HepG2 (cell line): ENCODE results near the gene DNAJC11. TPM values are rescaled to one million over a fixed set of nuclear protein-coding genes. Genes with fewer than 3 reads are reported as not detected.
A peak's percentile ranks its signal among the peaks of the same experiment; 100 is the strongest.

Source experiments
- ELF4 ChIP-seq: sonication (generic); formaldehyde crosslinking; IDR thresholded peaks from 2 replicates; pipeline ENCODE4 v1.5.0; 2020; ENCODE audit warnings: missing genetic modification reagents, mild to moderate bottlenecking, moderate library complexity, borderline replicate concordance
- GLI4 ChIP-seq: sonication (generic); formaldehyde crosslinking; IDR thresholded peaks from 2 replicates; pipeline ENCODE4 v1.5.1; 2020; ENCODE audit warnings: missing genetic modification reagents, mild to moderate bottlenecking, moderate library complexity, borderline replicate concordance
- GPBP1L1 ChIP-seq: sonication (generic); formaldehyde crosslinking; IDR thresholded peaks from 2 replicates; pipeline ENCODE4 v1.5.0; 2020; ENCODE audit warnings: mild to moderate bottlenecking, missing genetic modification reagents
- HNRNPL ChIP-seq: fragments of 200-400 bp; formaldehyde crosslinking; IDR thresholded peaks from 2 replicates; pipeline ENCODE4 v1.6.1; 2017; ENCODE audit warnings: mild to moderate bottlenecking, low read depth, low read length
- IRF1 ChIP-seq: sonication (generic); formaldehyde crosslinking; IDR thresholded peaks from 2 replicates; pipeline ENCODE4 v1.4.0; 2020; ENCODE audit warnings: low read depth, mild to moderate bottlenecking, missing genetic modification reagents
- KDM3A ChIP-seq: IDR thresholded peaks from 2 replicates; pipeline ENCODE4 v1.6.1; 2018; ENCODE audit warnings: low read depth, missing compliant biosample characterization
- KLF15 ChIP-seq: sonication (generic); formaldehyde crosslinking; IDR thresholded peaks from 2 replicates; pipeline ENCODE4 v1.8.1; 2023; ENCODE audit warnings: borderline replicate concordance, mild to moderate bottlenecking, inconsistent platforms, missing genetic modification reagents, mixed read lengths
- KLF9 ChIP-seq: IDR thresholded peaks from 2 replicates; pipeline ENCODE4 v1.6.1; 2016; ENCODE audit warnings: low read depth
- NCOR1 ChIP-seq: fragments of 200-600 bp; sonication (generic); IDR thresholded peaks from 2 replicates; pipeline ENCODE4 v1.7.0; 2017; ENCODE audit warnings: antibody characterized with exemption, low read length, borderline replicate concordance
- PHF8 ChIP-seq: sonication (generic); formaldehyde crosslinking; IDR thresholded peaks from 2 replicates; pipeline ENCODE4 v1.5.0; 2020; ENCODE audit warnings: missing genetic modification reagents
- RELA ChIP-seq: sonication (generic); formaldehyde crosslinking; IDR thresholded peaks from 2 replicates; pipeline ENCODE4 v1.4.0; 2020; ENCODE audit warnings: missing genetic modification reagents
- RERE ChIP-seq: IDR thresholded peaks from 2 replicates; pipeline ENCODE4 v1.6.1; 2016; ENCODE audit warnings: low read depth, missing genetic modification reagents, missing compliant biosample characterization
- SP5 ChIP-seq: IDR thresholded peaks from 2 replicates; pipeline ENCODE4 v1.6.1; 2016; ENCODE audit warnings: low read depth, borderline replicate concordance
- TBX2 ChIP-seq: sonication (generic); formaldehyde crosslinking; IDR thresholded peaks from 2 replicates; pipeline ENCODE4 v1.5.0; 2020; ENCODE audit warnings: missing genetic modification reagents, mild to moderate bottlenecking, borderline replicate concordance
- ZEB1 ChIP-seq: IDR thresholded peaks from 2 replicates; pipeline ENCODE4 v1.6.1; 2012; ENCODE audit warnings: mild to moderate bottlenecking, low read depth, inconsistent platforms; ENCODE audit not compliant: insufficient replicate concordance
- ZFYVE20 ChIP-seq: sonication (generic); formaldehyde crosslinking; IDR thresholded peaks from 2 replicates; pipeline ENCODE4 v1.8.0; 2023; ENCODE audit warnings: low read depth, mild to moderate bottlenecking, moderate library complexity, missing genetic modification reagents, borderline replicate concordance
- ZMYM4 ChIP-seq: sonication (generic); formaldehyde crosslinking; IDR thresholded peaks from 2 replicates; pipeline ENCODE4 v1.8.1; 2023; ENCODE audit warnings: mild to moderate bottlenecking, missing genetic modification reagents
- ZNF34 ChIP-seq: sonication (generic); formaldehyde crosslinking; IDR thresholded peaks from 2 replicates; pipeline ENCODE4 v1.4.0; 2020; ENCODE audit warnings: mild to moderate bottlenecking, missing genetic modification reagents, borderline replicate concordance
- ZSCAN30 ChIP-seq: sonication (generic); formaldehyde crosslinking; IDR thresholded peaks from 2 replicates; pipeline ENCODE4 v1.5.0; 2020; ENCODE audit warnings: mild to moderate bottlenecking, missing genetic modification reagents
- polyA plus RNA-seq, 8 experiments: library from polyadenylated mRNA; depleted of rRNA in 3 of 8; stranded (reverse) in 7 of 8; unstranded in 1 of 8; fragments of >200 nt; fragmentation: Illumina TruSeq in 4 of 8; extraction: Trizol in 4 of 8; gene quantifications; 2 replicates each; pipeline versions ENCODE4 v1.2.1 to v1.2.3, GENCODE V29; 2011 to 2016; ENCODE audit warnings: low read depth in 4 of 8, missing spikeins in 1 of 8, mixed read lengths in 1 of 8; ENCODE audit not compliant: insufficient read depth in 1 of 8
- total RNA-seq, 5 experiments: library from RNA; depleted of rRNA; stranded (reverse); fragments of >200 nt; fragmentation: Illumina TruSeq; extraction: Trizol; gene quantifications; 2 replicates each; pipeline ENCODE4 v1.2.3, GENCODE V29; 2016; ENCODE audit warnings: low read depth in 1 of 5
- TF ChIP-seq, protein P1 (sequence below): sonication (generic); formaldehyde crosslinking; IDR thresholded peaks from 2 replicates; pipeline ENCODE4 v1.8.0; 2022; ENCODE audit warnings: mild to moderate bottlenecking, missing genetic modification reagents, moderate library complexity

DNAJC11 gene
- total and polyA plus RNA-seq, 2 of the 13 experiments (the other 11 are each of a cell fraction or from before 2014, with no cell fraction given): 25.1 to 47.6 TPM

DNA sequence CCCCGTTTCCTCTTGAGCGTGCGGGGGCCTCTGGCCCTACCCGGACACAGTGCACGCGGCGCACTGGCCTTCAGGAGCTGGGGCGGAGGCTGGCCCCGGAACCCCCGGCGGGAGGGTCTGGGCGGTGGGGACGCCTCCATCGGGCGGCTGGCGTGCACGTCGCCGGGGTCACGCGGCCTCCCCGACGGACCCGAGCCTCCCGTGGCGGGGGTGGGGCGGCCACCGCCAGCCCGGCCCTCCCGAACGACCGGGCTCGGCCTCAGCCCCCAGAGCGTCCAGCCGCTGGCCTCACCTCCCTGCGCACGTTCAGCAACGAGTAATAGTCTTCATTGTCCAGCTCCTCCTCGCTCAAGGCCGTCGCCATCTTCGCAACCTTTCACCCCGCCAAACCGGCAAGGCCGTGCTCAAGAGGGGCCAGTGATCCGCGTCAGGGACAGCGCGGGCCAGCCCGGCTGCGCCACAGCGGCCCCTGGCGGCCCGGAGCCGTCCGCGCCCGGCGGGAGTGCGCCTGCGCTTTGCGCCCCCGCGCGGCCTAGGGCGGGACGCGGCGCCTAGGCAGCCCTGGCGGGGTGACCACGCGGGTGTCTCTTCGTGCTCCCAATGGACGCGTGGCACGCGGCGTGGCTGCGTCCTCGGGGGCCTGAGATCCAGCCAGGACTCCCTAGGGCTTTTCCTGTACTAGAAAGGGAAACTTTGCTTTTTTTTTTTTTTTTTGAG is at the start of gene DNAJC11 (continued):
- peak; percentile 55; the same call in 1 of the 2 replicates for TF ChIP-seq GLI4 (CRISPR knock-in tag)
- TF ChIP-seq RERE (CRISPR knock-in tag): no peak
- no peak; the same call in none of the 2 replicates for TF ChIP-seq TBX2
- no peak for TF ChIP-seq GPBP1L1 (CRISPR knock-in tag)
- peak; percentile 89; the same call in 1 of the 2 replicates for TF ChIP-seq ZNF34 (CRISPR knock-in tag)
- peak; percentile 99; the same call in 1 of the 2 replicates for TF ChIP-seq KLF15 (CRISPR knock-in tag)
- TF ChIP-seq, protein P1, sequence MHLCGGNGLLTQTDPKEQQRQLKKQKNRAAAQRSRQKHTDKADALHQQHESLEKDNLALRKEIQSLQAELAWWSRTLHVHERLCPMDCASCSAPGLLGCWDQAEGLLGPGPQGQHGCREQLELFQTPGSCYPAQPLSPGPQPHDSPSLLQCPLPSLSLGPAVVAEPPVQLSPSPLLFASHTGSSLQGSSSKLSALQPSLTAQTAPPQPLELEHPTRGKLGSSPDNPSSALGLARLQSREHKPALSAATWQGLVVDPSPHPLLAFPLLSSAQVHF (CRISPR knock-in tag): peak; percentile 98
- TF ChIP-seq ZEB1: no peak
- no peak for TF ChIP-seq ZSCAN30 (CRISPR knock-in tag)
- TF ChIP-seq ZMYM4: peak; percentile 97
- TF ChIP-seq NCOR1: no peak
- TF ChIP-seq ZFYVE20 (CRISPR knock-in tag): peak; percentile 97
- TF ChIP-seq HNRNPL: no peak
- peak; percentile 91 for TF ChIP-seq PHF8 (CRISPR knock-in tag)
- no peak for TF ChIP-seq KLF9
- peak; percentile 84; the same call in 1 of the 2 replicates for TF ChIP-seq IRF1 (CRISPR knock-in tag)
- no peak for TF ChIP-seq RELA (CRISPR knock-in tag)
- 0 out of 2 replicates have a peak, but pooled peaks have one; percentile 17 for TF ChIP-seq SP5 (CRISPR knock-in tag)
- no peak for TF ChIP-seq ELF4 (CRISPR knock-in tag)
- TF ChIP-seq KDM3A (CRISPR knock-in tag): no peak; the same call in 1 of the 2 replicates
